IgD-negative memory B cell (primary cell): ENCODE measurements around the gene NUB1. TPM values are rescaled to one million over a fixed set of nuclear protein-coding genes. Genes with fewer than 3 reads are reported as not detected.
"Not testable (repeated sequence)": the region's sequence is repeated elsewhere in the genome, so short reads cannot be mapped to it uniquely, and the experiment has no call there.

Experiments
- H3K27ac Mint-ChIP-seq, 3 donors: one replicate each; pipeline ENCODE4 v1.8.0; 2020 to 2022; ENCODE audit warnings: mild to moderate bottlenecking in 3 of 3, mixed read lengths in 3 of 3, moderate library complexity in 1 of 3
- H3K27me3 Mint-ChIP-seq: one replicate; pipeline ENCODE4 v1.8.0; 2021; ENCODE audit warnings: mixed read lengths
- H3K36me3 Mint-ChIP-seq: one replicate; pipeline ENCODE4 v1.8.0; 2020; ENCODE audit warnings: mild to moderate bottlenecking, mixed read lengths
- H3K4me1 Mint-ChIP-seq, 3 donors: one replicate each; pipeline ENCODE4 v1.8.0; 2020 to 2022; ENCODE audit warnings: mixed read lengths in 3 of 3, mild to moderate bottlenecking in 1 of 3
- H3K4me3 Mint-ChIP-seq, 4 donors: one replicate each; pipeline ENCODE4 v1.8.0; 2020 to 2022; ENCODE audit warnings: mild to moderate bottlenecking in 4 of 4, mixed read lengths in 4 of 4, moderate library complexity in 3 of 4
- H3K9me3 Mint-ChIP-seq, 3 donors: one replicate each; pipeline ENCODE4 v1.8.0; 2020 to 2021; ENCODE audit warnings: mixed read lengths in 3 of 3, mild to moderate bottlenecking in 1 of 3
- polyA plus RNA-seq: library from polyadenylated mRNA; unstranded; fragments of 300-500 nt; fragmentation: Illumina TruSeq; gene quantifications from one replicate; pipeline ENCODE4 v1.2.3, GENCODE V29; 2021

Gene NUB1, protein sequence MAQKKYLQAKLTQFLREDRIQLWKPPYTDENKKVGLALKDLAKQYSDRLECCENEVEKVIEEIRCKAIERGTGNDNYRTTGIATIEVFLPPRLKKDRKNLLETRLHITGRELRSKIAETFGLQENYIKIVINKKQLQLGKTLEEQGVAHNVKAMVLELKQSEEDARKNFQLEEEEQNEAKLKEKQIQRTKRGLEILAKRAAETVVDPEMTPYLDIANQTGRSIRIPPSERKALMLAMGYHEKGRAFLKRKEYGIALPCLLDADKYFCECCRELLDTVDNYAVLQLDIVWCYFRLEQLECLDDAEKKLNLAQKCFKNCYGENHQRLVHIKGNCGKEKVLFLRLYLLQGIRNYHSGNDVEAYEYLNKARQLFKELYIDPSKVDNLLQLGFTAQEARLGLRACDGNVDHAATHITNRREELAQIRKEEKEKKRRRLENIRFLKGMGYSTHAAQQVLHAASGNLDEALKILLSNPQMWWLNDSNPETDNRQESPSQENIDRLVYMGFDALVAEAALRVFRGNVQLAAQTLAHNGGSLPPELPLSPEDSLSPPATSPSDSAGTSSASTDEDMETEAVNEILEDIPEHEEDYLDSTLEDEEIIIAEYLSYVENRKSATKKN
- polyA plus RNA-seq = 82.8 TPM

DNA sequence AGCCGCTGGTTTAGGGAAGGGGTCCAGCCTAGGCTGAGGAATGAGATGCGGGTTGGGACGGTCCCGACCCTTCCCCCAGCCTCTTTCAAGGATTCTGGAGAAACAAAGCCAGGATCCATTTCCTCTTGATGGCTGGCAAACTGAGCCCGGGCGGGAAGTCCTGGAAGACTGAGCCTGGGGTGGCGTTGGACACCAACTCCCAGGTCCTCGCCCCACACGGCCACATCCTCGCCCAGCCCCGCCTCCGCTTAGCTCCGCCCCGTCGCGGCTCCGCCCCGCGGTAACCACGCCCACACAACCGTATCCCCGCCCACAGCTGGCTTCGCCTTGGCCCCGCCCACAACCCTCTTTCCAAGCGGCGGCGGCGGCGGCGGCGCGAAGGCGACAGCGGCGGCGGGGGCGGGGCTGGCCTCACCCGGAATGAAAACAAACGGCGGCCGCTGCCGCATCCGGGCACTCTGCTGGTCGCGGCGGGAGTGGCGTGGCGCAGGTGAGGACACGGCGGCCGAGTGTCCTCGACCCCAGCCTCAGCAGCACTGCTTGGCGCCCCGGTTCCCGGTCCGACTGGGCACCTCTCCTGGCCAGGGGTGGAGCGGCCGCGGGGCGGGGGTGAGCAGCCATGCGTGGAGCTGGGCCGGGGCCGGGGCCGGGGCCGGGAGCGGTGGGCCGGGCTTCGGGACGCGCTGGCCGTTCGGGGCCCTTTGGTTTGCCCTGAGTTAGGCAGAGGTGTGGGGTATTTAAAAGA, at the start of gene NUB1:
TSS of gene NUB1 (plus strand) at position 456 of the 745 bp plus-strand sequence. CDS start 3,538 bp downstream, outside the sequence.
- Mint-ChIP-seq H3K9me3 (peaks cover 0 to 4% (median 0%) of the 10 kb centered on the region in 3 donors), H3K36me3 (no peaks in the 10 kb centered on the region), H3K27ac (peak within 1 kb of the TSS; percentile 86 to 95 (median 94)), H3K4me3 (peak within 1 kb of the TSS; percentile 84 to 96 (median 95)), H3K4me1 (peaks cover 17 to 28% (median 24%) of the 10 kb centered on the region in 3 donors), H3K27me3 (no peaks in the 10 kb centered on the region)

DNA sequence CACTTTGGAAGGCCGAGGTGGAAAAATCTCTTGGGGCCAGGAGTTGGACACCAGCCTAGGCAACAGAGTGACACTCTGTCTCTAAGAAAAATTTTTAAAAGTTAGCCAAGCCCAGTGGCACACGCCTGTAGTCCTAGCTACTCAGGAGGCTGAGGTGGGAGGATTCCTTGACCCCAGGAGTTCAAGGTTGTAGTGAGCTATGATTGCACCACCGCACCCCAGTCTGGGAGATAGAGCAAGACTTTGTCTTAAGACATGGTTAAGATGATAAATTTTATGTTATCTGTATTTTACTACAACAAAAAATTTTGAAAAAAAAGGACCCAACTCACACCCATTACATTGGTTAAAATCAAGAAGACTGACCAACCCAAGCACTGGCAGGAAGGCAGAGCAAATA, 48.8 kb upstream of the NUB1 start:
- H3K4me3 Mint-ChIP-seq = no peak overlapping the region
- H3K27ac Mint-ChIP-seq = no peak overlapping the region
- H3K9me3 Mint-ChIP-seq = peaks cover 1 to 7% (median 4%) of the 10 kb centered on the region in 3 donors
- no peaks in the 10 kb centered on the region for H3K4me1 Mint-ChIP-seq
- H3K36me3 Mint-ChIP-seq = no peaks in the 10 kb centered on the region
- H3K27me3 Mint-ChIP-seq = peaks cover 13% of the 10 kb centered on the region

DNA sequence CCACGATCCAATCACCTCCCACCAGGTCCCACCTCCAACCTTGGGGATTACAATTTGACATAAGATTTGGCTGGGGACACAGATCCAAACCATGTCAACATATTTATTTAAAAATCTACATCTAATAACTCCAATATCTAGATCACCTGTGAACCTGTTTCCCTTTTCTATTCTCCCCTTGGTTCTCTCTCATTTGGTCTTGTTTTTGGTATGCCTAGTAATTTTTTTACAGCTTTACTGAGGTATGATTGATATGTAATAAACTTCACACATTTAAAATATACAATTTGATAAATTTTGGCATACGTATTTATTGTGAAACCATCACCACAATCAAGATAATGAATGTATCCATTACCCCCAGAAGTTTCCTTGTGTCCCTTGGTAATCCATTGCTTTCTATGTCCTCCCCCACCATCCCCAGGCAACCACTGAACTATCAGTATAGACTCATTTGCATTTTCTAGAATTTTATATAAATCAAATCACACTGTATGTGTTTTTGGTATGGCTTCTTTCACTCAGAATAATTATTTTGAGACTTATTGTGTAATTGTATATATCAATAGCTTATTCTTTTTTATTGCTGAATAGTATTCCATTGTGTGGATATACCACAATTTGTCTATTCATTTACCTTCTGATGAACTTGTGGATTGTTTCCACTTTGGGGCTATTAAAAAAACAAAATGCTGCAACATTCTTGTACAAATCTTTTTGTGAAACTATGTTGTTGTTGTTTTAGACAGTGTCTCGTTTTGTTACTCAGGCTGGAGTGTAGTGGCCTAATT, 45.2 kb upstream of the NUB1 start:
- Mint-ChIP-seq H3K36me3 (no peaks in the 10 kb centered on the region), H3K4me3 (no peak overlapping the region), H3K4me1 (peaks cover 0 to 2% (median 1%) of the 10 kb centered on the region in 3 donors), H3K9me3 (peaks cover 1 to 7% (median 4%) of the 10 kb centered on the region in 3 donors), H3K27ac (no peak overlapping the region), H3K27me3 (peaks cover 17% of the 10 kb centered on the region)

DNA sequence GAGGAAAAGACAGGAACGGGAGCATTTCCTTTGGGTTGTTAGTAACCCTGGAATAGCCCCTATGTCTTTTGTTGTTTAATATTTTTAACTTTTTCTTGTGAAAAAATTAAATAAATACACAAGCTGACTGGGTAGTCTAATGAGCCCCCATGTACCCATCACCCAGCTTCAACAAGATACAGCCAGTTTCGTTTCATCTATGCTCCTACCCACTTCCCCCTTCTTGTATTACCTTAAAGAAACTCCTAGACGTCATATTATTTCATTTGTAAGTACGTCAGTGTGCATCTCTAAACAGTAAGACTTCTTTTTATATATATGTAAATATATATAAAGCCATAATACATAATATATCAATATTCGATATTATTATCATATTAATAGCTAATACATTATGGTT, 42.8 kb upstream of the NUB1 start:
- H3K36me3 Mint-ChIP-seq = no peaks in the 10 kb centered on the region
- H3K4me1 Mint-ChIP-seq = peaks cover 0 to 2% (median 1%) of the 10 kb centered on the region in 3 donors
- H3K27me3 Mint-ChIP-seq = peaks cover 18% of the 10 kb centered on the region
- peaks cover 1 to 7% (median 4%) of the 10 kb centered on the region in 3 donors for H3K9me3 Mint-ChIP-seq
- H3K4me3 Mint-ChIP-seq = no peak overlapping the region
- H3K27ac Mint-ChIP-seq = no peak overlapping the region

DNA sequence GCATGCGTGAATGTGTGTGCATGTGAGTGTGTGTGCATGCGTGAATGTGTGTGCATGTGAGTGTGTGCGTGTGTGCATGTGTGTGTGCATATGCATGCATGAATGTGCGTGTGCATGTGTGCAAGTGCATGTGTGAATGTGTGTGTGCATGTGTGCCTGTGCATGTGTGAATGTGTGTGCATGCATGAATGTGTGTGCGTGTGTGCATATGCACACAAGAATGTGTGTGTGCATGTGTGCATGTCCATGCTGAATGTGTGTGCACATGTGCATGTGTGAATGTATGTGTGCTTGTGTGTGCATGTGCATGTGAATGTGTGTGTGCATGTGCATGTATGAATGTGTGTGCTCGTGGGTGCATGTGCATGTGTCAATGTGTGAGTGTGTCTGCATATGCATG, 42.1 kb upstream of the NUB1 start:
- H3K27me3 Mint-ChIP-seq = peaks cover 22% of the 10 kb centered on the region
- peak overlapping the region in 1 of 3 donors; percentile 24 for H3K27ac Mint-ChIP-seq
- peaks cover 1 to 7% (median 4%) of the 10 kb centered on the region in 3 donors for H3K9me3 Mint-ChIP-seq
- H3K4me3 Mint-ChIP-seq = no peak overlapping the region
- H3K36me3 Mint-ChIP-seq = no peaks in the 10 kb centered on the region
- H3K4me1 Mint-ChIP-seq = peaks cover 0 to 2% (median 1%) of the 10 kb centered on the region in 3 donors

DNA sequence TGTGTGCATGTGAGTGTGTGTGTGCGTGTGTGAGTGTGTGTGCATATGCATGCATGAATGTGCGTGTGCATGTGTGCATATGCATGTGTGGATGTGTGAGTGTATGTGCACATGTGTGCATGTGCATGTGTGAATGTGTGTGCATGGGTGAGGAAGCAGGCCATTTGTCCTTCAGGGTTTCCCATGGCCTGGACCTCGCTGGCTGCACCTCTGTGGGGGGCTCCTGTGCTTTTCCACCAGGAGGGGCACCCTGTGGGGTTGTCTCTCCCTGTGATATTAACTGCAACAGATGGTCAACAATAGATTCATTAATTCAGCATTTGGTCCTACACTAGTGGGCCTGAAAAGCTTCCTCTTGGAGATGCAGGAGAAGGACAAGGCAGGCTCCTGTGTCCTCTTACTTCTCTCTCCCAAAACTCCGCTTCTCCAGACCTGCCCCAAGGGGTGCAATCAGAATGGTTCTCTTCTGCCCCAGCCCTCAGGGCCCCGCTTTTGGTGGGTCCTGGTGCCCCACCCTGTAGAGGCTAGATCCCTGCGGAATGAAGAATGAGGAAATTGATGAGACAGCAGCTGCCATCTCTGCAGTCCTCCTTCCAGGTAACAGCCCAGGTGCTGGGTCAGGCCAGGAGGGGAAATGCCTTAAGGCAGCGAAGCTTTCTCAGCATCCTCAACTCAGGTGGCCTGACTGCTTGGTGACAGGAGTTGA, 41.5 kb upstream of the NUB1 start:
- peaks cover 26% of the 10 kb centered on the region for H3K27me3 Mint-ChIP-seq
- H3K27ac Mint-ChIP-seq = peak overlapping the region in 1 of 3 donors; percentile 24
- no peaks in the 10 kb centered on the region for H3K36me3 Mint-ChIP-seq
- H3K9me3 Mint-ChIP-seq = peaks cover 1 to 7% (median 4%) of the 10 kb centered on the region in 3 donors
- no peak overlapping the region for H3K4me3 Mint-ChIP-seq
- H3K4me1 Mint-ChIP-seq = peaks cover 0 to 5% (median 4%) of the 10 kb centered on the region in 3 donors

DNA sequence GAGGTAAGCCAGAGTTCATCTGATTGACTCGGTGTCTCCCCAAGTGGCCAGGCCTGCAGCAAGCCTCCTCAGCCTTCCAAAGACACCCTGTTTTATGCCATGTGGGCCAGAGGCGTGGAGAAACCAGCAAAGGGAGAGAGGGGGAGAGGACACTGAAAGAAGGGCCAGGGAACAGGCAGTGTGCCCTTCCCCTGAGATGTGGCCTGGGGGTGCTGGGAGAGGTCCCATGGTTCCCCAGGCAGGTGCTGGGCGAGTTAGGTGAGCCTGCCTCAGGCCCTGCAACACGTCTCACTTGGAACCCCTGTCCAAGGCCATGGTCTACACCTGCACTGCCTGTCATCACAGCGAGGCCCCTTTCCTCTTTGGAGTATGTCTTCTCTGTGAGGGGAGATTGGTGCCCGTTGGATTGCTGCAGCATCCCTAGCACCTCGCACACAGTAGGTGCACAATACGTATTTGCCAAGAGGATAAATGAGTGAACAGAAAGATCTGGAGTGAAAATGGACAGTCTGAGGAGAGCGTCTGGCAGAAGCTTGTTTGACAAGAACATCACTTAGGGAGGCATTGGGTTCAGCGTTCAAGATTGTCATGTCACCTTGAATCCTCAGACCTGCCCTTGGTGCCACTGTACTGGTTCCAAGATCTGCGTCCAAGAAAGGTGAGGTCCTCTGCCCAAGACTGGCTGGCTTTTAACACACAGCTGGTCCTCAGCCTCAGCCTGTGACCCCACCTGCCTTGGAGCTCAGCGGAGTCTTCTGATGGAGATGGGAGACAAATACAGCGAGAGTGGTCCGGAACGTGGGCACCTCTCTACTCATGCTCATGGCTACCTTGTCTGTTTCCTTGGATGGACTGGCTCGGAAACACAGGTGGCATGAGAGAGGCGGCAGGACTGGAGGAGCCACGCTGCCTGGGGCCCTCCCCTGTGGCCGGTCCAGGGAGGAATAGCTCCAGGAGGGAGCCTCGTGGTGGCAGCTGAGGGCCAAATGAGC, 39.8 kb upstream of the NUB1 start:
- peaks cover 0 to 5% (median 4%) of the 10 kb centered on the region in 3 donors for H3K4me1 Mint-ChIP-seq
- H3K36me3 Mint-ChIP-seq = no peaks in the 10 kb centered on the region
- no peaks in the 10 kb centered on the region for H3K9me3 Mint-ChIP-seq
- no peak overlapping the region for H3K27ac Mint-ChIP-seq
- H3K4me3 Mint-ChIP-seq = peak overlapping the region in 1 of 4 donors; percentile 35
- peaks cover 27% of the 10 kb centered on the region for H3K27me3 Mint-ChIP-seq

DNA sequence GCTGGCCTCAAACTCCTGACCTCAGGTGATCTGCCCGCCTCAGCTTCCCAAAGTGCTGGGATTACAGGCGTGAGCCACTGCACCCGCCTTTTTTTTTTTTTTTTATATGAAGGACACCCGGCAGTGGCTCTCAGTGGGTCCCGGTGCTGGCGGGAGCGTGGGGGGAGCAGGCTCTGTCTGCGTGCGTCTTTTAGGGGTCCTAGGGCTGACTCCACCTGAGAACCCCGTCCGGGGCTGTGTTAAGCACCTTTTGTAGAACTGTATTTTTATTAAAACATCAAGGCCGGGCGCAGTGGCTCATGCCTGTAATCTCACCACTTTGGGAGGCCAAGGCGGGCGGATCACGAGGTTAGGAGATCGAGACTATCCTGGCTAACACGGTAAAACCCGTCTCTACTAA, 37.4 kb upstream of the NUB1 start:
- not testable (repeated sequence) for H3K27ac Mint-ChIP-seq

DNA sequence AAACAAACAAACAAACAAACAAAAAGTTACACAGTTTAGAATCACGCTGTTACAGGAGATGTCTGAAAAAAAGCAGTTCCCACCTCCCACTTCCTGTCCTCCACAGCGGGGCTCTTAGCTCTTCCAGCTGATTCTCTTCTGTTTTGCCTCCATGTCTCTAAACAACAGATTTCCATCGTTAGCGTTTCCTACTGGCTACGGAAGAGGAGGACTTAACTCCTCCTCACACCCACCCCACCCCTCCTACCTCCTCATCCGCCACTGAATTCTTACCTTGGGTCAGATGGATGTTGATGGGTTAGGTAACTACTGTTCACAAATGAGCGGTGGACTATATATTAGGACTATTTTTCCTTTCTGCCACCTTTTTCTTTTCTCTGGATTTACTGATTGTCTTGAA, 36.8 kb upstream of the NUB1 start:
- Mint-ChIP-seq H3K36me3 (no peaks in the 10 kb centered on the region), H3K27ac (no peak overlapping the region), H3K9me3 (no peaks in the 10 kb centered on the region), H3K4me3 (peak overlapping the region in 1 of 4 donors; percentile 58), H3K27me3 (peaks cover 35% of the 10 kb centered on the region), H3K4me1 (peaks cover 0 to 4% (median 2%) of the 10 kb centered on the region in 3 donors)

More for the DNA sequence above, 37.4 kb upstream of the NUB1 start:
- not testable (repeated sequence) for H3K4me1 Mint-ChIP-seq, H3K9me3 Mint-ChIP-seq, H3K4me3 Mint-ChIP-seq, H3K36me3 Mint-ChIP-seq
- H3K27me3 Mint-ChIP-seq = peaks cover 32% of the 10 kb centered on the region

DNA sequence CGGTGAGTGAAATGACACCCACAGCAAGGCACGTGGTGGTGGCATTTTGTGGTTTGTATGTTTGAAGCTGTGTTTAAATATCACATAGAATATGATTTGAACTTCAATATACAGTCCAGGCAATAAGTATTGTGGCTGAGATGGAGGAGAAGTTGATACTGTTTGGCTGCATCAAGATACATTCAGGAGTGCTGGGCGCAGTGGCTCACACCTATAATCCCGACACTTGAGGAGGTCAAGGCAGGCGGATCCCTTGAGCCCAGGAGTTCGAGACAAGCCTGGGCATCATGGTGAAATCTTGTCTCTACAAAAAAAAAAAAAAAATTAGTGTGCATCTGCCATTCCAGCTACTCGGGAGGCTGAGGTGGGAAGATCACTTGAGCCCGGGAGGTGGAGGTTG, 35.2 kb upstream of the NUB1 start:
- peaks cover 32% of the 10 kb centered on the region for H3K27me3 Mint-ChIP-seq
- no peaks in the 10 kb centered on the region for H3K36me3 Mint-ChIP-seq
- peaks cover 0 to 4% (median 2%) of the 10 kb centered on the region in 3 donors for H3K4me1 Mint-ChIP-seq
- no peak overlapping the region for H3K27ac Mint-ChIP-seq
- no peak overlapping the region for H3K4me3 Mint-ChIP-seq
- H3K9me3 Mint-ChIP-seq = no peaks in the 10 kb centered on the region

DNA sequence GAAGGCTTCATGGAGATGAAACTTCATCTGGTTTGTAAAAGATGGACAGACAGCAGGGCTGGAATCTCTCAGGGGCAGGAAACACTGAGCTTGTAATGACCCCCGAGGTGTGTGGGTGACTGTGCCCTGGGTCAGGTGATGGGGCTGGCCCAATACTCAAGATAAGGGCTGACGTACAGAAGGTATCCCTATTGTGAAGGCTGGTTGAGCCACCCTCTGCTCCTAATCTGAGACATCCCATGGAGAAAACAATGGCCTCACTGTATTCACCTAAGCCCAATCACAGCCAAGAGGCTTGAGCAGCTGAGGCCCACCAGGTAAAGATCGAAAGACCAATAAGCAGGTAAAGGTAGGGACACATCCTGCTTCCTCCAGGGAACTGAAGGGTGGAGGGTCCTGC, 34.8 kb upstream of the NUB1 start:
- Mint-ChIP-seq H3K27me3 (peaks cover 32% of the 10 kb centered on the region), H3K4me3 (no peak overlapping the region), H3K27ac (no peak overlapping the region), H3K36me3 (no peaks in the 10 kb centered on the region), H3K4me1 (peaks cover 0 to 4% (median 2%) of the 10 kb centered on the region in 3 donors), H3K9me3 (no peaks in the 10 kb centered on the region)

DNA sequence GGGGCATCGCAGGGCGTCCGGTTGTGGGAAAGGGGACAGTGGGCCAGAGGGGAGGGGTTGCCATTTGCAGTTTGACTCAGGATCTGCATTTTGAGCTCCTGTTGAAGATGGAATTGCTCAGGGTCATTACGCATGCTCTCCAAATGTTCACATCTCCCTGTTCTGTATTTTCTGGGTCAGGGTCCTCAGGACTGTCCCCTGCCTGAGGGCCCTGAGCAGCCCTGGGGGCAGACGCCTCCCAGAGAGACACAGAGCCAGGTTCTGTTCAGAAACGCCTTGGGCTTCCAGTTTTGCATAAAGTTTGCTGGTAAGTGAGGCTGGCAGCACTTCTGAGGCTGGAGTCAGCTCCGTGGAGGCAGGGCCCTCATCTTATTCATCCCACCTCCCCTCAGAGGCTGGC, 34.1 kb upstream of the NUB1 start:
- Mint-ChIP-seq H3K27ac (no peak overlapping the region), H3K4me1 (peaks cover 0 to 4% (median 2%) of the 10 kb centered on the region in 3 donors), H3K4me3 (no peak overlapping the region), H3K36me3 (no peaks in the 10 kb centered on the region), H3K27me3 (peaks cover 31% of the 10 kb centered on the region), H3K9me3 (no peaks in the 10 kb centered on the region)

DNA sequence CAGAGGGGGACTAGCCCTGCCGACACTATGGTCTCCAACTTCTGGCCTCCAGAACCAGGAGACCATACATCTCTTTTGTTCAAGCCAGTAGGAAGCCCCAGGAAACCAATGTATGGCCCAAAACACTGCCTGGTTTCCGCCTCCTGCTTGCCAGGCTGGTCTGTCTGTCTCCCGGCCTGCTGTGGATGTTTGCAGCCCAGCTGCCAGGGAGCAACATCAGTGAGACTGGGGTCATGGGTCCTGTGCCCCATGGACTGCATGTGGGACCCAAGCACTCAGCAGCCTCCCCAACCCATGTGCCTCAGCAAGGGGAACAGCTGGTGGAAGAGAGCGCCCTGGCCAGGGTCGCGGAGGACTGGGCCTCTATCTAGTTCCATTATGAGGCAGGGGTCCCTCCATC, 33.4 kb upstream of the NUB1 start:
- Mint-ChIP-seq H3K27me3 (peaks cover 29% of the 10 kb centered on the region), H3K36me3 (no peaks in the 10 kb centered on the region), H3K27ac (no peak overlapping the region), H3K4me1 (peaks cover 0 to 4% (median 2%) of the 10 kb centered on the region in 3 donors), H3K9me3 (no peaks in the 10 kb centered on the region), H3K4me3 (no peak overlapping the region)
